Natural killer cell (primary cell): Measurements from ENCODE around the gene MORN5. TPM values are rescaled to one million over a fixed set of nuclear protein-coding genes. Genes with fewer than 3 reads are reported as not detected.

ENCODE experiments used
- ATAC-seq, 3 donors: fragments of 150-1000 bp in 2 of 3; fragments of 200-7000 bp in 1 of 3; cut with Tn5 transposase; 1 replicate in 1 of 3; 2 replicates in 2 of 3; pipeline ENCODE4 v1.10.0; 2021; ENCODE audit warnings: mild to moderate bottlenecking in 2 of 3, moderate library complexity in 2 of 3
- DNase-seq, 2 donors: peaks; one replicate each; pipeline versions ENCODE4 v3.0.0 to v3.0.0-alpha.2; 2013 to 2021; ENCODE audit warnings: mixed read lengths in 1 of 2
- H3K27ac ChIP-seq: one replicate; pipeline ENCODE4 v1.5.1; 2013; ENCODE audit warnings: mild to moderate bottlenecking, low read length
- H3K27me3 ChIP-seq: one replicate; pipeline ENCODE4 v1.6.1; 2013; ENCODE audit warnings: low read length; ENCODE audit not compliant: control insufficient read depth, insufficient read depth
- H3K36me3 ChIP-seq: one replicate; pipeline ENCODE4 v1.6.1; 2013; ENCODE audit warnings: low read length; ENCODE audit not compliant: control insufficient read depth, insufficient read depth
- H3K4me1 ChIP-seq: one replicate; pipeline ENCODE4 v1.6.1; 2013; ENCODE audit warnings: low read length; ENCODE audit not compliant: control insufficient read depth, insufficient read depth
- H3K4me3 ChIP-seq: one replicate; pipeline ENCODE4 v1.5.1; 2013; ENCODE audit warnings: low read length
- H3K9me3 ChIP-seq: one replicate; pipeline ENCODE4 v1.6.1; 2013; ENCODE audit warnings: low read length; ENCODE audit not compliant: control insufficient read depth, insufficient read depth
- H3K27ac Mint-ChIP-seq, 2 donors: one replicate each; pipeline ENCODE4 v1.8.0; 2022; ENCODE audit warnings: mild to moderate bottlenecking in 2 of 2, mixed read lengths in 2 of 2, moderate library complexity in 1 of 2
- H3K27me3 Mint-ChIP-seq, 2 donors: one replicate each; pipeline ENCODE4 v1.8.0; 2022; ENCODE audit warnings: low read depth in 2 of 2, mixed read lengths in 2 of 2
- H3K36me3 Mint-ChIP-seq: one replicate; pipeline ENCODE4 v1.8.0; 2022; ENCODE audit warnings: mixed read lengths
- H3K4me1 Mint-ChIP-seq, 2 donors: one replicate each; pipeline ENCODE4 v1.8.0; 2022; ENCODE audit warnings: mixed read lengths in 2 of 2
- H3K4me3 Mint-ChIP-seq: one replicate; pipeline ENCODE4 v1.8.0; 2022; ENCODE audit warnings: mild to moderate bottlenecking, moderate library complexity, mixed read lengths
- H3K9me3 Mint-ChIP-seq, 2 donors: one replicate each; pipeline ENCODE4 v1.8.0; 2022; ENCODE audit warnings: mixed read lengths in 2 of 2
- WGBS: methylation state at CpG from one replicate; pipeline ENCODE4 v1.1.7; 2013; ENCODE audit warnings: missing lambda C conversion rate; ENCODE audit not compliant: insufficient coverage; 5-methylcytosine and 5-hydroxymethylcytosine counted together
- intact Hi-C: fragments of 100-400 bp; cut with micrococcal nuclease; formaldehyde crosslinking; loops from one replicate; pipeline ENCODE4 v1.14.2; 2022
- total RNA-seq, 4 donors: library from RNA; stranded (reverse); fragments of 120-200 nt in 1 of 4; gene quantifications; one replicate each; pipeline versions ENCODE4 v1.2.3 to v1.2.4, GENCODE V29; 2013 to 2022
- TF ChIP-seq, protein P1 (sequence below): fragments of 200-600 bp; IDR thresholded peaks from one replicate; pipeline ENCODE4 v1.8.0; 2022; ENCODE audit warnings: antibody characterized with exemption

MORN5 gene
- total RNA-seq, 3 donors from 2014 or later (not counting 1 experiment from before 2014, with no cell fraction given), result not detected

DNA sequence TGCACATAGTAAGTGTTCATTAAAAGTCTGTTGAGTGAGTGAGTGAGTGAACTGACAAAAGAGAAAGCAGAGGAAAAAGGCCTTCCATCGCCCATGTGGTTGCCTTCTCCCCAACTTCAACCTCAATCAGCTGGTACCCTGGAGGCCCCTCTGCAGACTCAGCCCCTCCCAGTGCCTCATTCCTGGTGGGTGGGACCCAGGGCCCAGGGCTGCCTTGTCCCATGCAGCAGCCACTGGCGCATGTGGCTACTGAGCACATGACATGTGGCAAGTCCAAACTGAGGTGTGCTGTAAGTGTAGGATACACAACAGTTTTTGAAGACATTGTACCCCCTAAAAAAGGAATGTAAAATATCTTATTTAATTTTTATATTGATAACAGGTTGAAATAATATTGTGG is 29.7 kb upstream of the MORN5 start:
- no peaks in the 10 kb centered on the region for H3K36me3 ChIP-seq
- no peak overlapping the region for H3K27ac ChIP-seq
- H3K27me3 ChIP-seq, result peaks cover 7% of the 10 kb centered on the region
- H3K4me3 ChIP-seq, result no peak overlapping the region
- peaks cover 12 to 14% of the 10 kb centered on the region in 2 donors for H3K27me3 Mint-ChIP-seq
- 55% methylated on average over 2 of the region's 2 CpGs for WGBS
- H3K9me3 Mint-ChIP-seq, result no peaks in the 10 kb centered on the region
- no peak for DNase-seq
- H3K4me1 Mint-ChIP-seq, result peaks cover 11 to 24% of the 10 kb centered on the region in 2 donors
- H3K9me3 ChIP-seq, result no peaks in the 10 kb centered on the region
- H3K36me3 Mint-ChIP-seq, result no peaks in the 10 kb centered on the region
- TF ChIP-seq, protein P1, sequence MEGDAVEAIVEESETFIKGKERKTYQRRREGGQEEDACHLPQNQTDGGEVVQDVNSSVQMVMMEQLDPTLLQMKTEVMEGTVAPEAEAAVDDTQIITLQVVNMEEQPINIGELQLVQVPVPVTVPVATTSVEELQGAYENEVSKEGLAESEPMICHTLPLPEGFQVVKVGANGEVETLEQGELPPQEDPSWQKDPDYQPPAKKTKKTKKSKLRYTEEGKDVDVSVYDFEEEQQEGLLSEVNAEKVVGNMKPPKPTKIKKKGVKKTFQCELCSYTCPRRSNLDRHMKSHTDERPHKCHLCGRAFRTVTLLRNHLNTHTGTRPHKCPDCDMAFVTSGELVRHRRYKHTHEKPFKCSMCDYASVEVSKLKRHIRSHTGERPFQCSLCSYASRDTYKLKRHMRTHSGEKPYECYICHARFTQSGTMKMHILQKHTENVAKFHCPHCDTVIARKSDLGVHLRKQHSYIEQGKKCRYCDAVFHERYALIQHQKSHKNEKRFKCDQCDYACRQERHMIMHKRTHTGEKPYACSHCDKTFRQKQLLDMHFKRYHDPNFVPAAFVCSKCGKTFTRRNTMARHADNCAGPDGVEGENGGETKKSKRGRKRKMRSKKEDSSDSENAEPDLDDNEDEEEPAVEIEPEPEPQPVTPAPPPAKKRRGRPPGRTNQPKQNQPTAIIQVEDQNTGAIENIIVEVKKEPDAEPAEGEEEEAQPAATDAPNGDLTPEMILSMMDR, result no peak
- no peak overlapping the region for H3K27ac Mint-ChIP-seq
- H3K4me1 ChIP-seq, result peaks cover 34% of the 10 kb centered on the region
- no peak overlapping the region for H3K4me3 Mint-ChIP-seq
- intact Hi-C loops, result loop anchor here (10.0 kb wide), 1 partner anchor 135 kb away; the partner anchor contains the start of genes MRRF and RBM18
- ATAC-seq, result no peak

DNA sequence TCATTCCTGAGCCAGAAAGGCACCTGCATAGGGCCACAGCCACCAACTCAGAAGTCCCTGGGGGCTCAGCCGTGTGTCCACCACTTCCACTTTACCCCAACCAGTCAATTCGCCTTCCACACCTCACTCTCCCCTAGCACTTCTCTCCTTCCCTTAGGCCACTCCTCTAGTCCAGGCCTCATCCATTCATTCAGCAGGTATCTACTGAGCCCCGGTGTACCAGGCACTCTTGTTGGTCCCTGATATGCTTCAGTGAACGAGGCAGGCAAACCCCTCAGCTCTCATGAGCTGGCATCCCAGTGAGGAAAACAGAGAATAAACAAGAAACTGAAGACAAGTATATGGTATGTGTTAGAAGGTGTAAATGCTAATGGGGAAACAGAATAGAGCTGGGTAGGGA is 28.9 kb upstream of the MORN5 start:
- TF ChIP-seq, protein P1, result no peak
- H3K36me3 Mint-ChIP-seq, result no peaks in the 10 kb centered on the region
- peaks cover 4% of the 10 kb centered on the region for H3K27me3 ChIP-seq
- H3K9me3 ChIP-seq, result no peaks in the 10 kb centered on the region
- intact Hi-C loops, result no loop called here
- H3K9me3 Mint-ChIP-seq, result no peaks in the 10 kb centered on the region
- peak overlapping the region in 1 of 2 donors; percentile 3 for H3K27ac Mint-ChIP-seq
- H3K27me3 Mint-ChIP-seq, result peaks cover 7 to 8% of the 10 kb centered on the region in 2 donors
- ATAC-seq (no peak), DNase-seq (no peak)
- peaks cover 29% of the 10 kb centered on the region for H3K4me1 ChIP-seq
- H3K4me3 Mint-ChIP-seq, result no peak overlapping the region
- H3K4me1 Mint-ChIP-seq, result peaks cover 6 to 16% of the 10 kb centered on the region in 2 donors
- H3K4me3 ChIP-seq, result no peak overlapping the region
- H3K36me3 ChIP-seq, result no peaks in the 10 kb centered on the region
- WGBS, result 79% methylated on average over 4 of the region's 4 CpGs
- no peak overlapping the region for H3K27ac ChIP-seq

DNA sequence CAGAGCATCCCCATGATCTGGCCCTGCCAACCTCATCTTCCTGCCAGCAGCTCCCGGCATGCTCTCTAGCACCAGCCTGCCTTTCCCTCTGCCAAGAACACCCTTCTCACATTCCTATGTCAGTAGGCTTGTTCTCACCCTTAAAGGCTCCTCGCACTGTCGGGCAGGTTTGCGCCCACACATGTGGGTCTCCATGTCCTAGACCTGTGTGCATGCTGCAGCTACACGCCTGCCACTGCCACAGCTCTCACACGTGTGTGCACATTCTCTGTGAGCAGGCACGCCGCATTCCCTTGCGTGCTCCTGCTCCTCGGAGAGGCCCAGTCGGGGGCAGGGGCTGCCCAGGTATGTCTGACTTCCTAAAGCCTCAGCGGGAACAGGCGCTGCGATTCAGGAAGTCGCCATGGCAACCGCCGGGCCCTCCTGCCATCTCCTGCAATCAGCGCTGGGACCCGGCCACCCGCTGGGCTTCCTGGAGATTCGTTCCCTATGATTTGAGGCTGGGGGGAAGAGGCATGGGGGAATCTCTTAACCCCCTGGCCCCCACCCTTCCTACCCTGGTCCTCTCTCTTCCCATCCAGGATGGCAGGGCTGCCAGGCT is 28.2 kb upstream of the MORN5 start:
- H3K9me3 Mint-ChIP-seq, result no peaks in the 10 kb centered on the region
- H3K36me3 ChIP-seq, result no peaks in the 10 kb centered on the region
- TF ChIP-seq, protein P1, result no peak
- no peaks in the 10 kb centered on the region for H3K36me3 Mint-ChIP-seq
- H3K27me3 ChIP-seq, result peaks cover under 1% of the 10 kb centered on the region
- ATAC-seq, result no peak
- no peak overlapping the region for H3K27ac Mint-ChIP-seq
- intact Hi-C loops, result no loop called here
- peaks cover 1 to 10% of the 10 kb centered on the region in 2 donors for H3K4me1 Mint-ChIP-seq
- no peak for DNase-seq
- H3K4me1 ChIP-seq, result peaks cover 23% of the 10 kb centered on the region
- 49% methylated on average over 20 of the region's 21 CpGs for WGBS
- H3K9me3 ChIP-seq, result no peaks in the 10 kb centered on the region
- no peak overlapping the region for H3K4me3 Mint-ChIP-seq
- H3K27me3 Mint-ChIP-seq, result peaks cover under 1 to 2% of the 10 kb centered on the region in 2 donors
- H3K27ac ChIP-seq, result no peak overlapping the region
- H3K4me3 ChIP-seq, result no peak overlapping the region

DNA sequence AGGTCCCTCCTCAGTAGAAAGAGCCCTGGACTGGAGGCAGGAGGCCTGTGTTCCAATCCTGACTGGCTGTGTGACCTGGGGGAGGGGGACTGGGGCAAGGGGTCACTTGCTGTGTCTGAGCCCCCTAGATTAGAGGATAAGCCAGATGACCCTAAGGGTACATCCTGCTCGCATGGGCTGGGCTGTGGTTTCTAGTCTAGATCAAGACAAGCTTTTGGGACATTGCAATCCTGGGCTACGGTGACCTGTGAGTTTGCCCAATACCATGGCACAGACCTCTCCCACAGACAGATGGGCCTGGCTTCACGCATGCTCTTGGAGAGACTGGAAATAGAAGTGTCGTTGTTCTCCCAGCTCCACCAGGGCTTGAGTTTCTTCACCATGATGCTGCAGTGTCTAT is 27.2 kb upstream of the MORN5 start:
- H3K9me3 ChIP-seq, result no peaks in the 10 kb centered on the region
- Mint-ChIP-seq H3K4me3 (no peak overlapping the region), H3K9me3 (no peaks in the 10 kb centered on the region), H3K27ac (no peak overlapping the region), H3K4me1 (peaks cover 0 to 3% of the 10 kb centered on the region in 2 donors), H3K27me3 (no peaks in the 10 kb centered on the region), H3K36me3 (no peaks in the 10 kb centered on the region)
- ATAC-seq, result no peak
- no peak for DNase-seq
- 96% methylated on average over 4 of the region's 4 CpGs for WGBS
- TF ChIP-seq, protein P1, result no peak
- peaks cover 14% of the 10 kb centered on the region for H3K4me1 ChIP-seq
- no peaks in the 10 kb centered on the region for H3K36me3 ChIP-seq
- H3K27me3 ChIP-seq, result no peaks in the 10 kb centered on the region
- H3K4me3 ChIP-seq, result no peak overlapping the region
- intact Hi-C loops, result no loop called here
- H3K27ac ChIP-seq, result no peak overlapping the region
